RWPE2 (cell line): ENCODE results near the gene HDDC3.
"Not testable (repeated sequence)": the region's sequence is repeated elsewhere in the genome, so short reads cannot be mapped to it uniquely, and the experiment has no call there.

Experiments
- ATAC-seq: fragments of 200-7000 bp; cut with Tn5 transposase; 3 replicates; pipeline ENCODE4 v1.9.1; 2021; ENCODE audit warnings: low read depth
- DNase-seq: peaks from one replicate; pipeline ENCODE4 v3.0.0-alpha.2; 2020; ENCODE audit warnings: low spot score
- H3K27ac ChIP-seq: fragments of 450-650 bp; 2 replicates; pipeline ENCODE4 v1.5.1; 2017; ENCODE audit warnings: mild to moderate bottlenecking; ENCODE audit not compliant: poor library complexity, severe bottlenecking
- H3K27me3 ChIP-seq: fragments of 250-450 bp; sonication (Bioruptor Pico); 2 replicates; pipeline ENCODE4 v1.5.1; 2021; ENCODE audit warnings: mild to moderate bottlenecking, moderate library complexity; ENCODE audit not compliant: insufficient read depth, poor library complexity, severe bottlenecking
- H3K36me3 ChIP-seq: fragments of 250-450 bp; sonication (Bioruptor Pico); 2 replicates; pipeline ENCODE4 v1.5.1; 2020; ENCODE audit warnings: low read depth, mild to moderate bottlenecking, moderate library complexity
- H3K4me1 ChIP-seq: fragments of 250-450 bp; sonication (Bioruptor Pico); 2 replicates; pipeline ENCODE4 v1.5.1; 2021; ENCODE audit warnings: mild to moderate bottlenecking, moderate library complexity; ENCODE audit not compliant: insufficient read depth, poor library complexity, severe bottlenecking
- H3K4me3 ChIP-seq: fragments of 250-450 bp; sonication (Bioruptor Pico); 2 replicates; pipeline ENCODE4 v1.5.1; 2021; ENCODE audit warnings: mild to moderate bottlenecking, moderate library complexity; ENCODE audit not compliant: severe bottlenecking
- H3K9me3 ChIP-seq: fragments of 250-450 bp; sonication (Bioruptor Pico); 2 replicates; pipeline ENCODE4 v1.5.1; 2021; ENCODE audit warnings: mild to moderate bottlenecking, moderate library complexity; ENCODE audit not compliant: severe bottlenecking
- TF ChIP-seq, protein P1 (sequence below): fragments of 450-650 bp; IDR thresholded peaks from one replicate; pipeline ENCODE4 v1.5.1; 2017; ENCODE audit warnings: mild to moderate bottlenecking, moderate library complexity; ENCODE audit not compliant: poor library complexity, severe bottlenecking

The HDDC3 gene

DNA sequence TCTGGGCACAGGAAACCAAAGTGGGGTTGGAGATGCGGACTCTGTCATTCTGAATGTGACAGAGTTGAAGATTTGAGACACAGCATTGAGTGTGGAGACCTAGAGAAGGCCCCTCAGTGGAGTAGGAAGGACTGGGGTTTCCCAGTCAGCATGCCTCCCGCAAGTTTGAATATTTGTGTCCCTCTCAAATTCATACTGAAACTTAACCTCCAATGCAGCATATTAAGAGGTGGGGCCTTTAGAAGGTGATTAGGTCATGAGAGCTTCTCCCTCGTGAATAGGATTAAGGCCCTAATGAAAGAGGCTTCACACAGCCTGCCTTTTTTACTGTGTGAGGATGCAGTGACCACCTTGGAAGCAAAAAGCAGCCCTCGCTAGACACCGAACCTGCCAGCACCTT lies 8.0 kb downstream of the HDDC3 start:
- Histone ChIP-seq H3K4me1 (peaks cover 7% of the 10 kb centered on the region), H3K27me3 (no peaks in the 10 kb centered on the region), H3K36me3 (0 out of 2 replicates have a peak, but pooled peaks cover 6% of the 10 kb centered on the region), H3K4me3 (no peak overlapping the region), H3K9me3 (no peaks in the 10 kb centered on the region), H3K27ac (no peak overlapping the region)
- ATAC-seq: no peak
- no peak for DNase-seq
- TF ChIP-seq, protein P1, sequence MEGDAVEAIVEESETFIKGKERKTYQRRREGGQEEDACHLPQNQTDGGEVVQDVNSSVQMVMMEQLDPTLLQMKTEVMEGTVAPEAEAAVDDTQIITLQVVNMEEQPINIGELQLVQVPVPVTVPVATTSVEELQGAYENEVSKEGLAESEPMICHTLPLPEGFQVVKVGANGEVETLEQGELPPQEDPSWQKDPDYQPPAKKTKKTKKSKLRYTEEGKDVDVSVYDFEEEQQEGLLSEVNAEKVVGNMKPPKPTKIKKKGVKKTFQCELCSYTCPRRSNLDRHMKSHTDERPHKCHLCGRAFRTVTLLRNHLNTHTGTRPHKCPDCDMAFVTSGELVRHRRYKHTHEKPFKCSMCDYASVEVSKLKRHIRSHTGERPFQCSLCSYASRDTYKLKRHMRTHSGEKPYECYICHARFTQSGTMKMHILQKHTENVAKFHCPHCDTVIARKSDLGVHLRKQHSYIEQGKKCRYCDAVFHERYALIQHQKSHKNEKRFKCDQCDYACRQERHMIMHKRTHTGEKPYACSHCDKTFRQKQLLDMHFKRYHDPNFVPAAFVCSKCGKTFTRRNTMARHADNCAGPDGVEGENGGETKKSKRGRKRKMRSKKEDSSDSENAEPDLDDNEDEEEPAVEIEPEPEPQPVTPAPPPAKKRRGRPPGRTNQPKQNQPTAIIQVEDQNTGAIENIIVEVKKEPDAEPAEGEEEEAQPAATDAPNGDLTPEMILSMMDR: no peak

DNA sequence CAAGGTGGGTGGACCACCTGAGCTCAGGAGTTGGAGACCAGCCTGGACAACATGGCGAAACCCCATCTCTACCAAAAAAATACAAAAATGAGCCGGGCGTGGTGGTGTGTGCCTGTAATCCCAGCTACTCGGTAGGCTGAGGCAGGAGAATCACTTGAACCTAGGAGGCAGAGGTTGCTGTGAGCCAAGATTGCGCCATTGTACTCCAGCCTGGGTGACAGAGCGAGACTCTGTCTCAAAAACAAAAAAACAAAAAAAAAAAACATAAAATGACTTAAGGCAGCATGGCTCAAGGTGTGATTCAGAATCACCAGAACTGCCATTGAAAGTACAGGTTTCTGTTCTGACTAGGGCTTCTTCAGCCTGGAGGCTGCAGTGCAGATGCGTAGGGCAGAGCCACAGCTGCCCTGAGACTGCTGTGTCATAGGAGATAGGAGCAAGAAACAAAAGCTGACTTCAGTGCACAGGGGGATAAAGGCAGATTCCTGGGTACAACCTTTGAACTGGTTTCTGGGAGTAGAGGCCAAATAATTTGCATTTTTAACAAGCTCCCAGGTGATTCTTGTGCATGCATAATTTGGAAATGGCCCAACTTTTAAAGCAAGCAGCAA lies 9.5 kb downstream of the HDDC3 start:
- not testable (repeated sequence) for DNase-seq, H3K27me3 ChIP-seq, ATAC-seq, H3K4me3 ChIP-seq, H3K4me1 ChIP-seq, H3K9me3 ChIP-seq, H3K27ac ChIP-seq
- H3K36me3 ChIP-seq: peaks cover 13% of the 10 kb centered on the region; the same call in 1 of the 2 replicates

DNA sequence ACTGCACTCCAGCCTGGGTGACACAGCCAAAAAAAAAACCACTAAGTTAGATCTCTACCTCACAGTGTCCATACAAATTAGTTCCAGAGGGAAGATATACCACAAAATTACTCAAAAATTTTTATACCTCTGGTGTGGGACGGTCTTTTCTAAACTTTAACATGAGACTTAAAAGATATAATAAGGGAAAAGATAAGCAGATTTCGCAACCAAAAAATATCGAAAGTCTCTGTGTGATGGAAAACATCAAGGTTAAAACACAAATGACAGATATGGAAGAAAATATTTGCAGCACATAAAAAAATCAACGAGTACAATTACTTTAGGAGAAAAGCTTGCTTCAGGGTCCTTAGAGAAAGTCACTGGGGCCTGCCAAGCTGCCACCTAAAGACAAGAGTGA lies 10.5 kb downstream of the HDDC3 start:
- Histone ChIP-seq H3K36me3 (peaks cover 13% of the 10 kb centered on the region; the same call in 1 of the 2 replicates), H3K4me1 (no peaks in the 10 kb centered on the region), H3K4me3 (no peak overlapping the region), H3K27ac (no peak overlapping the region), H3K27me3 (no peaks in the 10 kb centered on the region), H3K9me3 (no peaks in the 10 kb centered on the region)
- no peak for DNase-seq
- ATAC-seq: no peak
- TF ChIP-seq, protein P1: no peak

DNA sequence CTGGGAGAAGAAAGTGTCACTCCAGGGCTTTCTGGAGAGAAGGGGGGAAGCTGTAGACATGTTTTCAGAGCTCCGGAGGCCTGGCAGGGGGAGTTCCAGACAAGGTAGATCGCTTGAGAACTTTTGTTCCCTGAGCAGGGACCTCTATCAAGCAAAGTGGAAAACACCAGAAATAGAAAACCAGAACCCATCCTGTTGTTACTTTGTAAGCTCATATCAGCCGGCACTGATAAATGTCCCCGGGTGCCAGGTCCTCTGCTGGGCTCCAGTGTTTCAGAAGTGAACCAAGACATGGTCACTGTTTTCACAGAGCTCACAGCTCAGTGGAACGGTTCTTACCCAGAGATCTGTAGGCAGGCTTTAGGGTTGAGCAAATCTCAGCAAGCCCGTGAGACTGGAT lies 13.5 kb downstream of the HDDC3 start:
- DNase-seq: no peak
- no peaks in the 10 kb centered on the region for H3K27me3 ChIP-seq
- H3K27ac ChIP-seq: no peak overlapping the region
- peaks cover 16% of the 10 kb centered on the region; the same call in 1 of the 2 replicates for H3K36me3 ChIP-seq
- no peak for ATAC-seq
- no peak overlapping the region for H3K4me3 ChIP-seq
- no peaks in the 10 kb centered on the region for H3K9me3 ChIP-seq
- no peaks in the 10 kb centered on the region for H3K4me1 ChIP-seq
- TF ChIP-seq, protein P1: no peak

DNA sequence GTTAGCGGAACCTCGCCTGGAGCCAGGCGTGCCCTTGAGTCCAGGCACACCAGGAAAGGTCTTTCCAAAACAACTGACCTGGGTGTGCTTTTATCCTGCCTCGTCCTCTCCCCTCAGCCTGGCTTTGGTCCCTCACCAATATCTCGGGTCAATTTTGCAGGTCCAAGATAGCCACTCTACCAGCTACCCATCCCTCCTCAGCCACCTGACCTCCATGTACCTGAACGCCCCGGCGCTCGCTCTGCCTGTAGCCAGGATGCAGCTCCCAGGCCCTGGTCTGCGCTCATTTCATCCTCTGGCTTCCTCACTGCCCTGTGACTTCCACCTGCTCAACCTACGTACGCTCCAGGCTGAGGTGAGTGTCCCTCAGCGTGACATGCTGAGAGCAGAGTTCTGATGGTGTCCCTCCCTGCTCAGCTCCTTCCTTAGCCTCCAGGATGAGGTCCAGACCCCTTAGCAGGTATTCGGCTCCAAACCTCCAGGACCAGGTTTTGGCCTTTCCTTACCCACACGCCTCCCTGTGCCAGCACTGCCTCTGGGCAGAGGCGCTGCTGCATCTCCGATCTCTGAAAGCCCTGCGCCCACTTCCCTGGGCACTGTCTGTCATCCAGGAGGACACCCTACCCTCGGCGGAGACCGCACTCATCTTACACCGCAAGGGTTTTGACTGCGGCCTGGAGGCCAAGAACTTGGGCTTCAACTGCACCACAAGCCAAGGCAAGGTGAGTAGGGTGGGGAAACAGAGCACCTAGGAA lies 14.1 kb downstream of the HDDC3 start:
- TF ChIP-seq, protein P1: no peak
- Histone ChIP-seq H3K27me3 (no peaks in the 10 kb centered on the region), H3K4me1 (no peaks in the 10 kb centered on the region), H3K36me3 (peaks cover 16% of the 10 kb centered on the region; the same call in 1 of the 2 replicates), H3K4me3 (no peak overlapping the region), H3K27ac (no peak overlapping the region), H3K9me3 (no peaks in the 10 kb centered on the region)
- ATAC-seq: no peak
- DNase-seq: no peak
